ENCODE results near the gene SAMD13. TPM values are rescaled to one million over a fixed set of nuclear protein-coding genes. Genes with fewer than 3 reads are reported as not detected.

The SAMD13 gene
- total and polyA plus RNA-seq, 10 of the 15 experiments (the other 5 are each of a cell fraction or from before 2014, with no cell fraction given): 0.81 to 1.9 (median 1.2) TPM; not detected in 1

- TF ChIP-seq E4F1 (IDR thresholded peaks at IDR 0.05; ENCODE audit: borderline replicate concordance, partially characterized antibody): no peak
- TF ChIP-seq CBX3 (IDR thresholded peaks at IDR 0.05; ENCODE audit: borderline replicate concordance, low read depth): no peak
- TF ChIP-seq ATF3 (IDR thresholded peaks at IDR 0.05; ENCODE audit: borderline replicate concordance, extremely low read depth, low read depth, low read length): no peak
- TF ChIP-seq POU2F2 (IDR thresholded peaks at IDR 0.05; ENCODE audit: borderline replicate concordance, low read depth, low read length): peak; percentile 90; the same call in 2 of the 3 replicates
- TF ChIP-seq BCL3 (IDR thresholded peaks at IDR 0.05; ENCODE audit: borderline replicate concordance, insufficient read depth, low read depth, low read length, poor library complexity, severe bottlenecking): no peak
- TF ChIP-seq EED (IDR thresholded peaks at IDR 0.05; ENCODE audit: low read depth): peak; percentile 61
- TF ChIP-seq GABPA (IDR thresholded peaks at IDR 0.05; ENCODE audit: low read depth): no peak
- TF ChIP-seq PBX3 (IDR thresholded peaks at IDR 0.05; ENCODE audit: insufficient replicate concordance, low read depth, low read length): no peak
- no peak for TF ChIP-seq CHD2 (IDR thresholded peaks at IDR 0.05; ENCODE audit: borderline replicate concordance, low read depth, low read length)
- no peak for TF ChIP-seq ZBTB40 (IDR thresholded peaks at IDR 0.05; ENCODE audit: borderline replicate concordance)
- TF ChIP-seq PAX5 (IDR thresholded peaks at IDR 0.05; ENCODE audit: borderline replicate concordance, low read depth, low read length): peak; percentile 45; the same call in 1 of the 2 replicates
- TF ChIP-seq CTCF (IDR thresholded peaks at IDR 0.05 in 2 of 3, conservative IDR thresholded peaks at IDR 0.05 in 1 of 3; ENCODE audit: control insufficient read depth in 2 of 3, extremely low read depth in 1 of 3, insufficient read depth in 1 of 3, low read depth in 3 of 3, low read length in 3 of 3): no peak
- TF ChIP-seq MTA2 (IDR thresholded peaks at IDR 0.05; ENCODE audit: low read depth): 0 out of 2 replicates have a peak, but pooled peaks have one; percentile 30
- TF ChIP-seq CREB1 (IDR thresholded peaks at IDR 0.05; ENCODE audit: low read depth): 0 out of 2 replicates have a peak, but pooled peaks have one; percentile 23
- 0 out of 2 replicates have a peak, but pooled peaks have one; percentile 29 for TF ChIP-seq TAF1 (IDR thresholded peaks at IDR 0.05; ENCODE audit: borderline replicate concordance, low read depth, low read length)
- no peak for TF ChIP-seq ASH2L (IDR thresholded peaks at IDR 0.05; ENCODE audit: borderline replicate concordance, low read depth)
These were observed 29.9 kb upstream of the SAMD13 start (continued) for GRCh38 chr1:84271441-84272151.

Measured in GM12878 (cell line).